T-helper 22 cell (primary cell): Measurements from ENCODE around the gene GLT1D1.

Source experiments
- DNase-seq: peaks from one replicate; pipeline ENCODE4 v3.0.0-alpha.2; 2020; ENCODE audit warnings: low read depth

Gene GLT1D1

DNA sequence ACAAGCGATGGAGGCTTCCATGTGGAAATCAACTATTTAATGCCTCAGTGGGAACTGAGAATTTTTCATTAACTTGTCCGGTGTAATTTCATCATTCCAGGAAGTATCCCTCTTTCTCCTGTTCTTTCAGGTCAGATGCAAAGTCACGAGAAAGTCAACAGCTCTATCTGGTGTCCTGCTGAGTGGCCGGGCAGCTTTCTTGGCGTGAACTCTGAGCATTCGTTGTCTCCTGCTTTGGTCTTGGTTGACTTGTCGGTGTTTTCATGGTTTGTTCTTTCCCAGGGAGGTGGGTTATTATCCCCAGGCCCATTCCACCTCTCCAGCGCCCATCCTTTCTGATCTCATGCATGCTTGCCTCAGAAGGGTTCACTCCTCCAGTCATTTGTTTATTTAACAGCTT, 149.1 kb downstream of the GLT1D1 start:
- no peak for DNase-seq

DNA sequence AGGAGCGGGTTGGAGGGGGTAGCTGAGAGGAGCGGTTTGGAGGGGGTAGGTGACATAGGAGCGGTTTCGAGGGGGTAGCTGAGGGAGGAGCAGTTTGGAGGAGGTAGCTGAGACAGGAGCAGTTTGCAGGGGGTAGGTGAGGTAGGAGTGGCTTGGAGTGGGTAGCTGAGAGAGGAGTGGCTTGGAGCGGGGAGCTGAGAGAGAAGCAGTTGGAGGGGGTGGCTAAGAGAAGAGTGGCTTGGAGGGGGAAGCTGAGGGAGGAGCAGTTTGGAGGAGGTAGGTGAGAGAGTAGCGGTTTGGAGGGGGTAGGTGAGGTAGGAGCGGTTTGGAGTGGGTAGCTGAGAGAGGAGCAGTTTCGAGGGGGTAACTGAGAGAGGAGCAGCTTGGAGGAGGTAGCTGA, 152.1 kb downstream of the GLT1D1 start:
- no peak for DNase-seq

GRCh38 chr12:129005829-129006228, 152.6 kb downstream of the GLT1D1 start:
- no peak for DNase-seq

- no peak for DNase-seq
These were observed 156.8 kb downstream of the GLT1D1 start for GRCh38 chr12:129009833-129010622.

- no peak for DNase-seq
These were observed 162.9 kb downstream of the GLT1D1 start for GRCh38 chr12:129016159-129016558.

DNA sequence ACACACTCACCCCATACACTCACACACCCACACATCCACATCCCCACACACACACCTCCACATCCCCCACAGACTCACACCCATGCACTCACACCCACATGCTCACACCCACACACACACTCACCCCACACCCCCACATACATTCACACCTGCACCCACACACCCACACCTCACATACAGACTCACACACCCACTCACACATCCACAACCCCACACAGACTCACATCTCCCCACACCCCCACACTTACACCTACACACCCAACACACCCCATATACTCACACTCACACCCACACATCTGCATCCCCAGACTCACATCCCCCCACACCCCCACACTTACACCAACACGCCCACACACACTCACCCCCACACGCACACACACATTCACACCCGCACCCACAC, 171.8 kb downstream of the GLT1D1 start:
- DNase-seq, result no peak

GRCh38 chr12:129028844-129029243, 175.6 kb downstream of the GLT1D1 start:
- no peak for DNase-seq
